Stomach (tissue), 4 donors: ENCODE data around the gene GAB1.

Experiments
- CTCF ChIP-seq, 7 experiments: fragments of 450-650 bp in 4 of 7; fragments of 200-600 bp in 3 of 7; sonication (generic) in 3 of 7; IDR thresholded peaks; one replicate each; pipeline ENCODE4 v1.5.1; 2016 to 2019; ENCODE audit warnings: antibody characterized with exemption in 7 of 7, control low read depth in 2 of 7, mild to moderate bottlenecking in 1 of 7
- POLR2A ChIP-seq, 4 donors: fragments of 450-650 bp; IDR thresholded peaks; one replicate each; pipeline ENCODE4 v1.6.1; 2016; ENCODE audit warnings: antibody characterized with exemption in 4 of 4, control low read depth in 2 of 4, mild to moderate bottlenecking in 1 of 4, moderate library complexity in 1 of 4

GRCh38 chr4:143432258-143432591 is 95.5 kb downstream of the GAB1 start:
- TF ChIP-seq POLR2A (IDR thresholded peaks at IDR 0.05) (no peak), CTCF (IDR thresholded peaks at IDR 0.05) (no peak)
